HG02943 (cell line): ENCODE measurements around the gene NAP1L1.

Source experiments
- ATAC-seq: cut with Tn5 transposase; IDR thresholded peaks from one replicate; pipeline ENCODE4 v1.9.1; 2021; ENCODE audit warnings: mild to moderate bottlenecking, low read depth, moderate library complexity; ENCODE audit not compliant: unreplicated experiment

Gene NAP1L1

GRCh38 chr12:76083904-76084862 lies at the start of gene NAP1L1:
Gene NAP1L1, minus strand, starts transcription at chr12:76084685. Its CDS starts 10,466 bp downstream, at chr12:76074219.
- ATAC-seq: peak; percentile 95

GRCh38 chr12:76127588-76127987 lies 43.1 kb upstream of the NAP1L1 start:
- no peak for ATAC-seq

GRCh38 chr12:76124456-76124855 lies 40.0 kb upstream of the NAP1L1 start:
- ATAC-seq: no peak

- no peak for ATAC-seq
Observed at GRCh38 chr12:76123259-76124212, 39.1 kb upstream of the NAP1L1 start.

- no peak for ATAC-seq
Observed at GRCh38 chr12:76119887-76120286, 35.4 kb upstream of the NAP1L1 start.

- no peak for ATAC-seq
Observed at GRCh38 chr12:76117751-76118150, 33.3 kb upstream of the NAP1L1 start.

GRCh38 chr12:76117067-76117691 lies 32.7 kb upstream of the NAP1L1 start:
- ATAC-seq: no peak

GRCh38 chr12:76113800-76114757 lies 29.6 kb upstream of the NAP1L1 start:
- ATAC-seq: no peak

- ATAC-seq: no peak
Observed at GRCh38 chr12:76111209-76111749, 26.8 kb upstream of the NAP1L1 start.

GRCh38 chr12:76109879-76110278 lies 25.4 kb upstream of the NAP1L1 start:
- ATAC-seq: no peak

GRCh38 chr12:76108356-76108755 lies 23.9 kb upstream of the NAP1L1 start:
- ATAC-seq: no peak

- no peak for ATAC-seq
Observed at GRCh38 chr12:76106631-76107030, 22.1 kb upstream of the NAP1L1 start.

- ATAC-seq: no peak
Observed at GRCh38 chr12:76103958-76104357, 19.5 kb upstream of the NAP1L1 start.

- no peak for ATAC-seq
Observed at GRCh38 chr12:76101739-76102385, 17.4 kb upstream of the NAP1L1 start.

GRCh38 chr12:76096079-76096646 lies 11.7 kb upstream of the NAP1L1 start:
- ATAC-seq: no peak

GRCh38 chr12:76094754-76095153 lies 10.3 kb upstream of the NAP1L1 start:
- ATAC-seq: no peak

- ATAC-seq: no peak
Observed at GRCh38 chr12:76091246-76091754, 6.8 kb upstream of the NAP1L1 start.

GRCh38 chr12:76085520-76085868 lies 1.0 kb upstream of the NAP1L1 start:
- ATAC-seq: no peak
